ENCODE data around the gene MRPL23.

Gene MRPL23

DNA sequence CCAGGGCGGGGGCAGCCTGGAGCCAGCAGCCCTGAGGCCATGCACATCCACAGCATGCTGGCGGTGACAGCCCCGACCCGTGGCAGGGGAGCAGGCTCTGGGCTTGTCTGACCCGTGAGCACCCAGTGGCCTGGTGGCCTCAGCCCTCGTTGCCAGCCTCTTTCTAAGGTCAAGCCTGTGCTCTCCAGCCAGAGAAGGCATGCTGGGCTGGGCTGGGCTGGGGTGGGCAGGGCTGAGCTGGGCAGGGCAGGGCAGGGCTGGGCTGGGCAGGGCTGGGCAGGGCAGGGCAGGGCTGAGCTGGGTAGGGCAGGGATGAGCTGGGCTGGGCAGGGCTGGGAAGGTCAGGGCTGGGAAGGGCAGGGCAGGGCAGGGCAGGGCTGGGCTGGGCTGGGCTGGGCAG is 39.9 kb downstream of the MRPL23 start:
- Histone ChIP-seq H3K9me2 (replicated peaks; ENCODE audit: insufficient read depth, low read length) (no peaks in the 10 kb centered on the region), H3K27ac (ENCODE audit: low read depth, low read length) (no peak overlapping the region), H3K4me3 (ENCODE audit: insufficient read depth, low read length, poor library complexity, severe bottlenecking) (no peak overlapping the region), H3K9ac (ENCODE audit: low read length) (no peak overlapping the region), H3K79me2 (ENCODE audit: insufficient read depth, low read length) (no peaks in the 10 kb centered on the region), H3K36me3 (ENCODE audit: low read length) (no peaks in the 10 kb centered on the region), H3K9me3 (ENCODE audit: insufficient read depth, low read length) (no peaks in the 10 kb centered on the region), H3K27me3 (ENCODE audit: low read length) (no peaks in the 10 kb centered on the region), H3F3A (ENCODE audit: insufficient read depth) (no peaks in the 10 kb centered on the region), H4K20me1 (ENCODE audit: low read depth, low read length) (no peaks in the 10 kb centered on the region), H2AFZ (ENCODE audit: low read depth, low read length, severe bottlenecking) (no peak overlapping the region), H3K4me2 (ENCODE audit: low read depth, low read length, poor library complexity, severe bottlenecking) (no peak overlapping the region)
- TF ChIP-seq EZH2phosphoT487 (conservative IDR thresholded peaks at IDR 0.05; ENCODE audit: low read length) (no peak), CTCF (IDR thresholded peaks at IDR 0.05; ENCODE audit: insufficient read depth, low read length, poor library complexity, severe bottlenecking) (no peak)

GRCh38 chr11:1988174-1988573 is 41.0 kb downstream of the MRPL23 start:
- Histone ChIP-seq H3F3A (ENCODE audit: insufficient read depth) (no peaks in the 10 kb centered on the region), H2AFZ (ENCODE audit: low read depth, low read length, severe bottlenecking) (no peak overlapping the region), H3K4me3 (ENCODE audit: insufficient read depth, low read length, poor library complexity, severe bottlenecking) (no peak overlapping the region), H3K79me2 (ENCODE audit: insufficient read depth, low read length) (no peaks in the 10 kb centered on the region), H4K20me1 (ENCODE audit: low read depth, low read length) (no peaks in the 10 kb centered on the region), H3K27ac (ENCODE audit: low read depth, low read length) (no peak overlapping the region), H3K27me3 (ENCODE audit: low read length) (no peaks in the 10 kb centered on the region), H3K9me3 (ENCODE audit: insufficient read depth, low read length) (no peaks in the 10 kb centered on the region), H3K9me2 (replicated peaks; ENCODE audit: insufficient read depth, low read length) (no peaks in the 10 kb centered on the region), H3K9ac (ENCODE audit: low read length) (no peak overlapping the region), H3K4me2 (ENCODE audit: low read depth, low read length, poor library complexity, severe bottlenecking) (no peak overlapping the region), H3K36me3 (ENCODE audit: low read length) (no peaks in the 10 kb centered on the region)
- TF ChIP-seq EZH2phosphoT487 (conservative IDR thresholded peaks at IDR 0.05; ENCODE audit: low read length) (no peak), CTCF (IDR thresholded peaks at IDR 0.05; ENCODE audit: insufficient read depth, low read length, poor library complexity, severe bottlenecking) (no peak)

- Histone ChIP-seq H3K4me3 (ENCODE audit: insufficient read depth, low read length, poor library complexity, severe bottlenecking) (no peak overlapping the region), H3K4me2 (ENCODE audit: low read depth, low read length, poor library complexity, severe bottlenecking) (no peak overlapping the region), H3K9me3 (ENCODE audit: insufficient read depth, low read length) (no peaks in the 10 kb centered on the region), H2AFZ (ENCODE audit: low read depth, low read length, severe bottlenecking) (no peak overlapping the region), H3K27me3 (ENCODE audit: low read length) (no peaks in the 10 kb centered on the region), H4K20me1 (ENCODE audit: low read depth, low read length) (no peaks in the 10 kb centered on the region), H3K36me3 (ENCODE audit: low read length) (no peaks in the 10 kb centered on the region), H3F3A (ENCODE audit: insufficient read depth) (no peaks in the 10 kb centered on the region), H3K27ac (ENCODE audit: low read depth, low read length) (no peak overlapping the region), H3K9ac (ENCODE audit: low read length) (no peak overlapping the region), H3K9me2 (replicated peaks; ENCODE audit: insufficient read depth, low read length) (no peaks in the 10 kb centered on the region), H3K79me2 (ENCODE audit: insufficient read depth, low read length) (no peaks in the 10 kb centered on the region)
- TF ChIP-seq CTCF (IDR thresholded peaks at IDR 0.05; ENCODE audit: insufficient read depth, low read length, poor library complexity, severe bottlenecking) (no peak), EZH2phosphoT487 (conservative IDR thresholded peaks at IDR 0.05; ENCODE audit: low read length) (no peak)
Observed at GRCh38 chr11:1988667-1989317, 41.7 kb downstream of the MRPL23 start.

Data from SU-DHL-6 (cell line).